HCT116 (cell line): ENCODE data around the gene GAP43. TPM values are rescaled to one million over a fixed set of nuclear protein-coding genes. Genes with fewer than 3 reads are reported as not detected.

Experiments used
- ATAC-seq: fragments of 200-7000 bp; cut with Tn5 transposase; 2 replicates; pipeline ENCODE4 v1.9.1; 2020; ENCODE audit warnings: mild to moderate bottlenecking, moderate library complexity
- BruUV-seq: library from RNA; stranded (reverse); fragments of 400-500 nt; replicated peaks from 2 replicates; lab custom pipeline; 2021; lab: Mats Ljungman, UMichigan
- CTCF ChIA-PET: fragments of 300-600 bp; sonication (Branson Sonifier 250); formaldehyde crosslinking; loops from one replicate; lab custom pipeline; 2021; ENCODE audit warnings: antibody characterized with exemption; lab: Charles Lee
- POLR2A ChIA-PET: fragments of 300-600, 350-600 bp; sonication (Branson Sonifier 250); formaldehyde crosslinking; loops from one replicate; lab custom pipeline; 2021; ENCODE audit warnings: antibody characterized with exemption; lab: Charles Lee
- RAD21 ChIA-PET, 2 experiments: fragments of 300-600 bp; sonication (Branson Sonifier 250); formaldehyde crosslinking; loops; one replicate each; lab custom pipeline; 2023; ENCODE audit warnings: low total read pairs in 2 of 2; ENCODE audit not compliant: uncharacterized antibody in 2 of 2, unreplicated experiment in 2 of 2, low non-redundant PET in 1 of 2; lab: Charles Lee
- DNase-seq: peaks from one replicate; pipeline ENCODE4 v3.0.0-alpha.2; 2010; ENCODE audit warnings: low read depth, low spot score
- H2AFZ ChIP-seq: fragments of 200-600 bp; shearing (Covaris generic), sonication (generic); 2 replicates; pipeline ENCODE4 v1.6.1; 2017; ENCODE audit warnings: low read depth, mixed run types, mixed read lengths, antibody characterized with exemption, low read length; ENCODE audit not compliant: poor library complexity, severe bottlenecking
- H3K27ac ChIP-seq: 2 replicates; pipeline ENCODE4 v1.5.1; 2012; ENCODE audit warnings: low read depth, low read length
- H3K27me3 ChIP-seq: fragments of 200-600 bp; sonication (generic); 2 replicates; pipeline ENCODE4 v1.6.1; 2016; ENCODE audit warnings: mixed run types, low read length, mixed read lengths; ENCODE audit not compliant: insufficient read depth
- H3K36me3 ChIP-seq, 2 experiments: fragments of 200-500 bp in 1 of 2; fragments of 200-600 bp in 1 of 2; sonication (Bioruptor generic) in 1 of 2; sonication (generic) in 1 of 2; 2 replicates each; pipeline versions ENCODE4 v1.5.1 to v1.6.1; 2014 to 2016; ENCODE audit warnings: low read length in 2 of 2, inconsistent platforms in 1 of 2, mixed read lengths in 1 of 2, mixed run types in 1 of 2; ENCODE audit not compliant: insufficient read depth in 2 of 2, control insufficient read depth in 1 of 2
- H3K4me1 ChIP-seq, 2 experiments: fragments of 200-600 bp in 1 of 2; sonication (generic) in 1 of 2; 2 replicates each; pipeline versions ENCODE4 v1.5.1 to v1.6.1; 2012 to 2017; ENCODE audit warnings: low read length in 2 of 2, inconsistent platforms in 1 of 2, mild to moderate bottlenecking in 1 of 2, mixed read lengths in 1 of 2, mixed run types in 1 of 2, moderate library complexity in 1 of 2; ENCODE audit not compliant: insufficient read depth in 2 of 2, control insufficient read depth in 1 of 2
- H3K4me2 ChIP-seq: fragments of 200-600 bp; sonication (generic); 2 replicates; pipeline ENCODE4 v1.6.1; 2017; ENCODE audit warnings: mixed run types, low read length, mixed read lengths
- H3K4me3 ChIP-seq, 2 experiments: fragments of 200-600 bp in 1 of 2; sonication (generic) in 1 of 2; replicated peaks in 1 of 2; 2 replicates each; pipeline ENCODE4 v1.5.1; 2011 to 2016; ENCODE audit warnings: low read length in 2 of 2, control low read depth in 1 of 2, low read depth in 1 of 2, mild to moderate bottlenecking in 1 of 2, mixed read lengths in 1 of 2, mixed run types in 1 of 2
- H3K79me2 ChIP-seq: fragments of 200-600 bp; sonication (generic); 2 replicates; pipeline ENCODE4 v1.6.1; 2017; ENCODE audit warnings: mild to moderate bottlenecking, mixed run types, low read length, moderate library complexity, mixed read lengths; ENCODE audit not compliant: insufficient read depth
- H3K9ac ChIP-seq: fragments of 200-600 bp; sonication (generic); 2 replicates; pipeline ENCODE4 v1.6.1; 2016; ENCODE audit warnings: low read length, mixed read lengths
- H3K9me2 ChIP-seq: fragments of 200-600 bp; sonication (generic), shearing (Covaris generic); 2 replicates; pipeline ENCODE4 v1.6.1; 2017; ENCODE audit warnings: mixed run types, mild to moderate bottlenecking, moderate library complexity; ENCODE audit not compliant: insufficient read depth
- H3K9me3 ChIP-seq, 2 experiments: fragments of 200-500 bp in 1 of 2; fragments of 200-600 bp in 1 of 2; sonication (Bioruptor generic) in 1 of 2; sonication (generic) in 1 of 2; 2 replicates each; pipeline ENCODE4 v1.6.1; 2014 to 2017; ENCODE audit warnings: low read length in 2 of 2, mixed read lengths in 2 of 2, inconsistent platforms in 1 of 2, low read depth in 1 of 2, mild to moderate bottlenecking in 1 of 2, mixed run types in 1 of 2, moderate library complexity in 1 of 2; ENCODE audit not compliant: control insufficient read depth in 1 of 2, insufficient read depth in 1 of 2
- H4K20me1 ChIP-seq: fragments of 200-600 bp; sonication (generic), shearing (Covaris generic); 2 replicates; pipeline ENCODE4 v1.6.1; 2017; ENCODE audit warnings: mixed run types, mild to moderate bottlenecking, moderate library complexity; ENCODE audit not compliant: insufficient read depth
- CBX3 ChIP-seq: IDR thresholded peaks from 2 replicates; pipeline ENCODE4 v1.6.1; 2012; ENCODE audit warnings: low read depth
- CEBPB ChIP-seq: IDR thresholded peaks from 2 replicates; pipeline ENCODE4 v1.6.1; 2012; ENCODE audit warnings: low read depth
- EGR1 ChIP-seq: IDR thresholded peaks from 2 replicates; pipeline ENCODE4 v1.6.1; 2012; ENCODE audit warnings: low read depth
- ELF1 ChIP-seq: IDR thresholded peaks from 2 replicates; pipeline ENCODE4 v1.6.1; 2012; ENCODE audit warnings: low read depth, borderline replicate concordance
- EZH2 ChIP-seq: fragments of 200-600 bp; sonication (generic); IDR thresholded peaks from 2 replicates; pipeline ENCODE4 v1.6.1; 2017; ENCODE audit warnings: antibody characterized with exemption, mixed run types
- EZH2phosphoT487 ChIP-seq: fragments of 200-600 bp; IDR thresholded peaks from 2 replicates; pipeline ENCODE4 v1.6.1; 2018; ENCODE audit warnings: antibody characterized with exemption, borderline replicate concordance
- FOSL1 ChIP-seq: IDR thresholded peaks from 2 replicates; pipeline ENCODE4 v1.6.1; 2012; ENCODE audit warnings: low read depth
- JUND ChIP-seq: IDR thresholded peaks from 2 replicates; pipeline ENCODE4 v1.6.1; 2012
- MAX ChIP-seq: IDR thresholded peaks from 2 replicates; pipeline ENCODE4 v1.6.1; 2012
- POLR2A ChIP-seq: IDR thresholded peaks from 2 replicates; pipeline ENCODE4 v1.7.0; 2011; ENCODE audit warnings: borderline replicate concordance; ENCODE audit not compliant: insufficient read depth, insufficient read length; ENCODE audit errors: extremely low read depth
- POLR2AphosphoS5 ChIP-seq: IDR thresholded peaks from 2 replicates; pipeline ENCODE4 v1.6.1; 2011; ENCODE audit warnings: mild to moderate bottlenecking, low read depth, low read length, moderate library complexity
- RAD21 ChIP-seq: IDR thresholded peaks from 2 replicates; pipeline ENCODE4 v1.6.1; 2012; ENCODE audit warnings: low read depth, mild to moderate bottlenecking
- REST ChIP-seq: IDR thresholded peaks from 2 replicates; pipeline ENCODE4 v1.6.1; 2012; ENCODE audit warnings: low read depth
- SP1 ChIP-seq: IDR thresholded peaks from 2 replicates; pipeline ENCODE4 v1.6.1; 2012; ENCODE audit warnings: low read depth
- SRF ChIP-seq: IDR thresholded peaks from 2 replicates; pipeline ENCODE4 v1.6.1; 2012; ENCODE audit warnings: low read depth
- TCF7L2 ChIP-seq: IDR thresholded peaks from 2 replicates; pipeline ENCODE4 v1.7.0; 2011; ENCODE audit warnings: borderline replicate concordance, inconsistent platforms; ENCODE audit not compliant: insufficient read depth, insufficient read length; ENCODE audit errors: extremely low read depth
- YY1 ChIP-seq: IDR thresholded peaks from 2 replicates; pipeline ENCODE4 v1.6.1; 2011; ENCODE audit warnings: low read length, low read depth, moderate library complexity, mild to moderate bottlenecking; ENCODE audit not compliant: insufficient replicate concordance; ENCODE audit errors: extremely low read depth
- ZFX ChIP-seq: fragments of 450-650 bp; IDR thresholded peaks from 2 replicates; pipeline ENCODE4 v1.6.1; 2017
- ZNF274 ChIP-seq: fragments of 200-500 bp; sonication (Bioruptor generic); IDR thresholded peaks from 2 replicates; pipeline ENCODE4 v1.6.1; 2014; ENCODE audit warnings: mild to moderate bottlenecking, low read depth, low read length, inconsistent platforms
- intact Hi-C: fragments of 100-400 bp; cut with micrococcal nuclease; formaldehyde crosslinking; loops from 2 replicates; pipeline ENCODE4 v1.10.0; 2022
- total RNA-seq: library from RNA; stranded (reverse); gene quantifications from one replicate; pipeline ENCODE4 v1.2.1, GENCODE V29; 2021; ENCODE audit not compliant: unreplicated experiment
- TF ChIP-seq, protein P1 (sequence below), 3 experiments: fragments of 200-600 bp in 1 of 3; sonication (generic) in 1 of 3; IDR thresholded peaks in 2 of 3; conservative IDR thresholded peaks in 1 of 3; 2 replicates each; pipeline ENCODE4 v1.5.1; 2012 to 2017; ENCODE audit warnings: low read depth in 2 of 3, low read length in 2 of 3, antibody characterized with exemption in 1 of 3, borderline replicate concordance in 1 of 3, control low read depth in 1 of 3, mild to moderate bottlenecking in 1 of 3, mixed read lengths in 1 of 3, mixed run types in 1 of 3, moderate library complexity in 1 of 3; ENCODE audit not compliant: insufficient read depth in 1 of 3

The GAP43 gene
- total RNA-seq, 1 experiment from 2014 or later: not detected

- Histone ChIP-seq H2AFZ (no peak overlapping the region), H3K4me3 (no peak overlapping the region), H3K79me2 (no peaks in the 10 kb centered on the region), H3K9me2 (no peaks in the 10 kb centered on the region), H3K4me1 (peaks cover under 1 to 5% of the 10 kb centered on the region in 2 experiments; a peak in 2 of 4 replicates), H3K4me2 (no peak overlapping the region), H3K9ac (no peak overlapping the region), H4K20me1 (no peaks in the 10 kb centered on the region)
- no peak for ATAC-seq
- RAD21 ChIA-PET: no interaction called here
- intact Hi-C loops: no loop called here
- CTCF ChIA-PET: no interaction called here
- DNase-seq: no peak
- TF ChIP-seq ELF1 (no peak), POLR2AphosphoS5 (no peak), FOSL1 (no peak), POLR2A (no peak), MAX (no peak), EZH2 (no peak), ZFX (no peak), SP1 (no peak), REST (no peak), JUND (no peak), CEBPB (no peak), ZNF274 (no peak), YY1 (no peak), TCF7L2 (no peak), RAD21 (no peak), SRF (no peak), EGR1 (no peak), EZH2phosphoT487 (no peak), CBX3 (no peak)
- TF ChIP-seq, protein P1, sequence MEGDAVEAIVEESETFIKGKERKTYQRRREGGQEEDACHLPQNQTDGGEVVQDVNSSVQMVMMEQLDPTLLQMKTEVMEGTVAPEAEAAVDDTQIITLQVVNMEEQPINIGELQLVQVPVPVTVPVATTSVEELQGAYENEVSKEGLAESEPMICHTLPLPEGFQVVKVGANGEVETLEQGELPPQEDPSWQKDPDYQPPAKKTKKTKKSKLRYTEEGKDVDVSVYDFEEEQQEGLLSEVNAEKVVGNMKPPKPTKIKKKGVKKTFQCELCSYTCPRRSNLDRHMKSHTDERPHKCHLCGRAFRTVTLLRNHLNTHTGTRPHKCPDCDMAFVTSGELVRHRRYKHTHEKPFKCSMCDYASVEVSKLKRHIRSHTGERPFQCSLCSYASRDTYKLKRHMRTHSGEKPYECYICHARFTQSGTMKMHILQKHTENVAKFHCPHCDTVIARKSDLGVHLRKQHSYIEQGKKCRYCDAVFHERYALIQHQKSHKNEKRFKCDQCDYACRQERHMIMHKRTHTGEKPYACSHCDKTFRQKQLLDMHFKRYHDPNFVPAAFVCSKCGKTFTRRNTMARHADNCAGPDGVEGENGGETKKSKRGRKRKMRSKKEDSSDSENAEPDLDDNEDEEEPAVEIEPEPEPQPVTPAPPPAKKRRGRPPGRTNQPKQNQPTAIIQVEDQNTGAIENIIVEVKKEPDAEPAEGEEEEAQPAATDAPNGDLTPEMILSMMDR (IDR thresholded peaks at IDR 0.05 in 2 of 3, conservative IDR thresholded peaks at IDR 0.05 in 1 of 3; ENCODE audit: borderline replicate concordance in 1 of 3, insufficient read depth in 1 of 3, low read depth in 2 of 3, low read length in 2 of 3): no peak
- TF ChIP-seq, all 23 proteins: peak for 0
- no peak overlapping the region for H3K27ac ChIP-seq
- POLR2A ChIA-PET: no interaction called here
- H3K9me3 ChIP-seq: no peaks in the 10 kb centered on the region
- no peaks in the 10 kb centered on the region for H3K36me3 ChIP-seq
- BruUV-seq: no TSS peak
- H3K27me3 ChIP-seq: no peaks in the 10 kb centered on the region
Measured at GRCh38 chr3:115652738-115653137, 29.4 kb downstream of the GAP43 start.
